ENCODE data around the gene RASGRP4. TPM values are rescaled to one million over a fixed set of nuclear protein-coding genes. Genes with fewer than 3 reads are reported as not detected.

The RASGRP4 gene
- total RNA-seq, 1 experiment from 2014 or later = not detected

DNA sequence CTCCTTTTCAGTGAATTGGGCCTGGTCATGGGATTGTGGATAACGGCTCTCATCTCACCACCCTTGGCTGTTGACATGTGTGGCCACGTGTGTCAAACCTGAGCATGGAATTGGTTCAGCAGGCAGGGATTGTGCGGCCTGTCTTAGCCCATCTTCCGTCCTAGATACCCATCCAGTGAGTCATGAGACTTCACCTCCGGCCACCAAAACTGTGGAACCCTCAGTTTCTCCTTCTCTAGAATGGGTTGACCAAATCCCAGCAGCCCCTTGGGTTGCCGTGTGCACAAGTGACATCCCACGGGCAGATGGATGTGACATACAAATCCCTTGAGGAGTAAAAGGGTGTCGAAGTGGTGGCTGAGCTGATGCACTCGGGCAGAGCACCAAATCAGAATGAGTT, 44.9 kb downstream of the RASGRP4 start:
- ChIA-PET CTCF (no interaction called here), POLR2A (ENCODE audit: unreplicated experiment) (no interaction called here)

DNA sequence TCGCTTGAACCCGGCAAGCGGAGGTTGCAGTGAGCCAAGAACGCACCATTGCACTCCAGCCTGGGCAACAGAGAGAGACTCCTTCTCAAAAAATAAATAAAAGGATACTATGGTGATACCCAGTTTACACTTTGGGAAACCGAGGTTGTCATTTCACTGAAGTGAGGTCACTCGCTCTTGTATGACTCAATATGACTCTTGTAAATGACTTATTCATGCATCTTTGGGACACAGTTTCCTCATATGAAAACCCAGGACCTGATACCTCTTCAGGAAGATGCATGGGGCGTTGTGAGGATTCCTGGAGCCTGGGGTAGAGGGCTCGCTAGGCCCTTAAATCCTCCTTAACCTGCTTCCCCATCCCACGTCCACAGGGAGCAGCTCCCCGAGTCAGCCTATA, 47.2 kb downstream of the RASGRP4 start:
- no peak for DNase-seq
- CTCF ChIA-PET = no interaction called here
- intact Hi-C loops (cut with micrococcal nuclease; ENCODE audit: unreplicated experiment) = no loop called here
- no peak for TF ChIP-seq EZH2 (IDR thresholded peaks at IDR 0.05; ENCODE audit: low read depth)
- TF ChIP-seq, protein P1, sequence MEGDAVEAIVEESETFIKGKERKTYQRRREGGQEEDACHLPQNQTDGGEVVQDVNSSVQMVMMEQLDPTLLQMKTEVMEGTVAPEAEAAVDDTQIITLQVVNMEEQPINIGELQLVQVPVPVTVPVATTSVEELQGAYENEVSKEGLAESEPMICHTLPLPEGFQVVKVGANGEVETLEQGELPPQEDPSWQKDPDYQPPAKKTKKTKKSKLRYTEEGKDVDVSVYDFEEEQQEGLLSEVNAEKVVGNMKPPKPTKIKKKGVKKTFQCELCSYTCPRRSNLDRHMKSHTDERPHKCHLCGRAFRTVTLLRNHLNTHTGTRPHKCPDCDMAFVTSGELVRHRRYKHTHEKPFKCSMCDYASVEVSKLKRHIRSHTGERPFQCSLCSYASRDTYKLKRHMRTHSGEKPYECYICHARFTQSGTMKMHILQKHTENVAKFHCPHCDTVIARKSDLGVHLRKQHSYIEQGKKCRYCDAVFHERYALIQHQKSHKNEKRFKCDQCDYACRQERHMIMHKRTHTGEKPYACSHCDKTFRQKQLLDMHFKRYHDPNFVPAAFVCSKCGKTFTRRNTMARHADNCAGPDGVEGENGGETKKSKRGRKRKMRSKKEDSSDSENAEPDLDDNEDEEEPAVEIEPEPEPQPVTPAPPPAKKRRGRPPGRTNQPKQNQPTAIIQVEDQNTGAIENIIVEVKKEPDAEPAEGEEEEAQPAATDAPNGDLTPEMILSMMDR (conservative IDR thresholded peaks at IDR 0.05) = no peak
- H3K36me3 ChIP-seq (ENCODE audit: low read depth) = peaks cover 40% of the 10 kb centered on the region
- H3K27me3 ChIP-seq (ENCODE audit: insufficient read depth, low read depth) = no peaks in the 10 kb centered on the region
- no peak overlapping the region for H3K27ac ChIP-seq
- peaks cover 10% of the 10 kb centered on the region for H4K20me1 ChIP-seq (ENCODE audit: insufficient read depth)
- POLR2A ChIA-PET (ENCODE audit: unreplicated experiment) = no interaction called here
- no peak overlapping the region for H3K4me3 ChIP-seq
- no peaks in the 10 kb centered on the region for H3K9me3 ChIP-seq (ENCODE audit: insufficient read depth, low read depth)
- no peaks in the 10 kb centered on the region for H3K9me2 ChIP-seq (ENCODE audit: insufficient read depth)
- H3K4me1 ChIP-seq (replicated peaks; ENCODE audit: insufficient read depth) = peaks cover 10% of the 10 kb centered on the region
- BruUV-seq (replicated peaks) = no TSS peak
- peaks cover 36% of the 10 kb centered on the region for H3K79me2 ChIP-seq (ENCODE audit: low read depth)
- no peak overlapping the region for H2AFZ ChIP-seq
- peaks cover 15% of the 10 kb centered on the region for H3F3A ChIP-seq (ENCODE audit: insufficient read depth, low read depth)
- H3K4me2 ChIP-seq = no peak overlapping the region

More for the DNA sequence above, 44.9 kb downstream of the RASGRP4 start:
- Histone ChIP-seq H3K9me3 (ENCODE audit: insufficient read depth, low read depth) (no peaks in the 10 kb centered on the region), H3K36me3 (ENCODE audit: low read depth) (peaks cover 40% of the 10 kb centered on the region), H3K4me2 (no peak overlapping the region), H3K9me2 (ENCODE audit: insufficient read depth) (no peaks in the 10 kb centered on the region), H3K4me3 (no peak overlapping the region), H3K4me1 (replicated peaks; ENCODE audit: insufficient read depth) (peaks cover 1% of the 10 kb centered on the region), H3F3A (ENCODE audit: insufficient read depth, low read depth) (peaks cover 11% of the 10 kb centered on the region; the same call in 1 of the 2 replicates), H2AFZ (no peak overlapping the region), H3K27ac (no peak overlapping the region), H4K20me1 (ENCODE audit: insufficient read depth) (peaks cover 10% of the 10 kb centered on the region), H3K27me3 (ENCODE audit: insufficient read depth, low read depth) (no peaks in the 10 kb centered on the region), H3K79me2 (ENCODE audit: low read depth) (peaks cover 23% of the 10 kb centered on the region)
- DNase-seq = no peak
- TF ChIP-seq, protein P1 (conservative IDR thresholded peaks at IDR 0.05) = no peak
- no peak for TF ChIP-seq EZH2 (IDR thresholded peaks at IDR 0.05; ENCODE audit: low read depth)
- intact Hi-C loops (cut with micrococcal nuclease; ENCODE audit: unreplicated experiment) = loop anchor here (10.0 kb wide), 1 partner anchor 476 kb away; the partner anchor contains the start of genes SIPA1L3 and WDR87
- no TSS peak for BruUV-seq (replicated peaks)

DNA sequence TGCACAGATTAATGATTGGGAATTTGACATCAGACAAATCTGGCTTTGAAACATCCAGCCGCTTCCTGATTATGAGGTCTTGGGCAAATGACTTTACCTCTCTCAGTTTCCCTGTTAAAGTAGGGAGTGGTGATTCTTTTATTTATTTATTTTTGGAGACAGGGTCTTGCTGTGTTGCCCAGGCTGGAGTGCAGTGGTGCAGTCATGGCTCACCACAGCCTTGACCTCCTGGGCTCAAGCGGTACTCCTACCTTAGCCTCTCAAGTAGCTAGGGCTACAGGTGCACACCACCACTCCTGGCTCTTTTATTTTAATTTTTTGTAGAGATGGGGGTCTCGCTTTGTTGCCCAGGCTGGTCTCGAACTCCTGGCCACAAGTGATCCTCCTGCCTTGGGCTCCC, 49.0 kb downstream of the RASGRP4 start:
- no peak for DNase-seq
- no peaks in the 10 kb centered on the region for H3K9me2 ChIP-seq (ENCODE audit: insufficient read depth)
- POLR2A ChIA-PET (ENCODE audit: unreplicated experiment) = no interaction called here
- H3K4me1 ChIP-seq (replicated peaks; ENCODE audit: insufficient read depth) = peaks cover 15% of the 10 kb centered on the region
- H3K4me3 ChIP-seq = no peak overlapping the region
- H3K36me3 ChIP-seq (ENCODE audit: low read depth) = peaks cover 40% of the 10 kb centered on the region
- CTCF ChIA-PET = no interaction called here
- BruUV-seq (replicated peaks) = no TSS peak
- peaks cover 10% of the 10 kb centered on the region for H4K20me1 ChIP-seq (ENCODE audit: insufficient read depth)
- intact Hi-C loops (cut with micrococcal nuclease; ENCODE audit: unreplicated experiment) = no loop called here
- TF ChIP-seq, protein P1 (conservative IDR thresholded peaks at IDR 0.05) = no peak
- TF ChIP-seq EZH2 (IDR thresholded peaks at IDR 0.05; ENCODE audit: low read depth) = no peak
- no peak overlapping the region for H2AFZ ChIP-seq
- no peaks in the 10 kb centered on the region for H3K27me3 ChIP-seq (ENCODE audit: insufficient read depth, low read depth)
- no peak overlapping the region for H3K4me2 ChIP-seq
- H3K79me2 ChIP-seq (ENCODE audit: low read depth) = peaks cover 36% of the 10 kb centered on the region
- H3K27ac ChIP-seq = no peak overlapping the region
- H3K9me3 ChIP-seq (ENCODE audit: insufficient read depth, low read depth) = no peaks in the 10 kb centered on the region
- peaks cover 5% of the 10 kb centered on the region for H3F3A ChIP-seq (ENCODE audit: insufficient read depth, low read depth)
